ENCODE results near the gene KRT83.
"Not testable (repeated sequence)": the region's sequence is repeated elsewhere in the genome, so short reads cannot be mapped to it uniquely, and the experiment has no call there.

KRT83 gene

DNA sequence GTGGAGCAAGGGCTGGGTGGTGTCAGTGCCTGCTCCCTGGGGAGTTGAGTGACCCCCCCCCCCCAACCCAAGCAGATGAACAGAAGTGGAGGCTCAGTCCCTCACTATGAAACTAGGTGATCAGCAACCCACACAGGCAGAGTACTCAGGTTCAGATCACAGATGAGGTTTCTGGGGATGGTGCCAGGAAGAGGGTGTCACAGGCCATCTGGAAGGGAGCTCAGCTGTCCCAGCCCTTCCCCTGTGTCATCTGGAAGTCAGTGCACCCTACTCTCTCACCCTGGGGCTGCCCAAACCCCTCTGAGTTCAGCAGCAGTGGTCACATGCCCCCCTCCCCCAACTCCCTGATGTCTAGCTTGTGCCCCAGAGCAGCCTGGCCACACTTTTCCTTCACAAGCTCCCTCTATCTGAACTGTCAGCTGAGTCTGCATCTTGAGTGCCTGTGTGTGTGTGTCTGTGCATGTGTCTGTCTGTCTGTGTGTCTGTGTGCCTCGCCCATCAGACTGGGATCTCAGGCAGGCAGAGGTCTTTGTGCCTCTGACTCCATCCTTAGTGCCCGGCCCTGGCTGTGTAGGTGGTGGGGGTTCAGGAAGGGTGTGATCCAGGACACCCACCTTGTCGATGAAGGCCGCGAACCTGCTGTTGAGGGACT is 30.6 kb downstream of the KRT83 start:
- in situ Hi-C loops (cut with MboI; ENCODE audit: low sequenced_read_pairs), result not testable (repeated sequence)

DNA sequence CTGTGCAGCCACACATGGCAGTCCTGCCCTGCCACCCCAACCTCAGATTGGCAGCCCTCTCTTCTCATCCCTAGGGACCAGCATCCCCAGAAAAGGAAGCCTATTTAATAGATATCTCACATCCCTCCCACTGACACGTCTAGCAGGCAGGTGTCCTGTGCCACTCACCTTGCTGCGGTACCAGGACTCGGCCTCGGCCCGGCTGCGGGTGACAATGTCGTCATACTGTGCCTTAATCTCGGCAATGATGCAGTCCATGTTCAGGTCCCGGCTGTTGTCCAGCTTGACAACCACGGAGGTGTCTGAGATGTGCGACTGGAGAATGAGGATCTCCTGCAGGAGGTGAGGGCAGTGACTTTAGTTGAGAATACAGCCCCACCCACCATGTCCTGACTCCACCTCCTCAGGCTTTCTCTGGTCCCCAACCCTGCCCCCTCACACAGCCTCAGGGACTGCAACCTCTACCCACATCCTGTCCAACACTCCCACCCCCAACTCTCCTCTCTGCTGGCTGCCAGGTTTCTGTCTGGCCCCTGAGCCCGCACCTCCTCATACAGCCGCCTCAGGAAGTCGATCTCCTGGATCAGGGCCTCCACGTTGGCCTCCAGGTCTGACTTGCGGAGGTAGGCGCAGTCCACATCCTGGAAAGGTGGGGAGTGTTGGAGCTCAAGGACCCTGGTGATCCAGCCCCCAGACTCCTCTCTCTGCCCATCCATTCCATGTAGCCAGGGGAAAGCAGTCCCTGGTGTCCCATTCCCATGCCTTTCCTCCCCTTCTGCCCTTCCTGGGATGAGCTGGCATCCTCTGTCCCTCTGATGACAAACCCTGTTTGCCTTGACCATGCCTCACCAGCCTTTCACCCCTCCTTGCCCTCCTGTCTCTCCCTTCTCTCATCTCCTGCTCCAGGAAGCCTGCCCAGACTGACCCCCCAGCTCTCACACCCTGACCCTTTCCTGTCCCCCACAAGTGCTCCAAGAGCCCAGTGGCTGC is 33.1 kb downstream of the KRT83 start:
- in situ Hi-C loops (cut with MboI; ENCODE audit: low sequenced_read_pairs), result not testable (repeated sequence)

DNA sequence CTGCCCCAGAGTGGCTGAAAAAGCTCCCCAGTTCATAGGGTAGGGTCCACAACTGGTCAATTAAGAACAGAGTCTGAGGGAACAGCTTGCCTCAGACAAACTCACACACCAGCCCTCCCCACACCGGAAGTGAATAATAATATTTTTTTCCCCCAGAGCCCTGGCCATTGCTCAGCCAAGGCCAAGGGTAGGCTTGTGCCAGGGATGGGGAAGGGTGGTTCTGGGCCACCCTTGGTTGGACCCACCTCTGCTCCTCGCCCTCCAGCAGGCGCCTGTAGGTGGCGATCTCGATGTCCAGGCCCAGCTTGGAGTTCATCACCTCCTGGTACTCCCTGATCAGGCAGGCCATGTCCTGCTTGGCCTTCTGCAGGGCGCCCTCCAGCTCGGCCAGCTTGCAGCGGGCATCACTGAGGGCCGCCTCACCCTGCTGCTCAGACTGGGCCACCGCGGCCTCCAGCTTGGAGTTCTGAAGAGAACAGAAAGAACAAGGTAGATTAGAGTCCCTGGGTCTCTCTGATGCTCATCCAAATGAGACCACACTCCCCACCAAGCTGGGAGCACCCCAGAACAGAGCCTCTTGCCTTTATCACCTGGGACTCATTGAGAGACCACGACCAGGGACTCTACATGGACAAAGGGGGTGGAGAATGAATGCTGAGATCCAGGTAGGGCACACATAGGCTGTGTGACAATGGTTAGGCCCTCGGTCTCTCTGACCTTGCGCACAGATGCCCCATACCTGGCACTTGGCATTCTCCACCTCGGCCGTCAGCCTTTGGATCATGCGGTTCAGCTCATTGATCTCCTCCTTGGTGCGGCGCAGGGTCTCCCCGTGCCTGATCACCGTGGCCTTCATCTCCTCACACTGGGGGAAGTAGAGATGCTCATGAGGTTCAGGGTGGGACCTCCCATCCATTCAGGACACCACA is 34.1 kb downstream of the KRT83 start:
- in situ Hi-C loops (cut with MboI; ENCODE audit: low sequenced_read_pairs), result not testable (repeated sequence)

DNA sequence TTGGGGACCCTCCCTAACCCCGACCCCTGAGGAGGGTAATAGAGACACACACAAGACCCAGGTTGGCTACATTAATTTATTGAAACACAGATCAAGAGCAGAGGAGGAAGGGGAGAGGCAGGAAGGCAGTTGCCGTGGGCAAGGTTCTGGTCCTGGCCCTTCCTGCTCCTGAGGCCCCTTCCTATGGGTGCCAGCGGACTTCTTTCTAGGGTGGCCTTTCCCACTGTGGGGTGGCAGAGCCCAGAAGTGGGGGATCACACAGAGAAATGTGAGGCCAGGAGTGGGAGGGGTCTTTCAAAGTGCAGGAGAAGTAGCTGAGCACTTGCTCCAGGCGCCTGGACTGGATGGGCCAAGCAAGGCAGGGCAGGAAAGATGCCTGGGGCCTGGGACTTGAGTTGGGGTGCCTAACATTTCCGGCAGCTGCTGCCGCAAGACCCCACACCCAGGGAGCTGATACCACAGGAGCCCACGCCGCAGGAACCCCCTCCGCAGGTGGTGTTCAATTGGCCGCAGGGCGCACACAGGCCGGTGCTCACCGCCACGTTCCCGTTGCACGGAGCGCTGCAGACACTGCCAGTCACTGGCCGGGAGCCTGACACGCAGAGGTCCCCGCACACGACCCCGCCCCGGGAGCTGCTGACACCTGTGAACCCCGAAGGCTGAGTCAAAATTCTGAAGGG is 35.2 kb downstream of the KRT83 start:
- in situ Hi-C loops (cut with MboI; ENCODE audit: low sequenced_read_pairs), result no loop called here

DNA sequence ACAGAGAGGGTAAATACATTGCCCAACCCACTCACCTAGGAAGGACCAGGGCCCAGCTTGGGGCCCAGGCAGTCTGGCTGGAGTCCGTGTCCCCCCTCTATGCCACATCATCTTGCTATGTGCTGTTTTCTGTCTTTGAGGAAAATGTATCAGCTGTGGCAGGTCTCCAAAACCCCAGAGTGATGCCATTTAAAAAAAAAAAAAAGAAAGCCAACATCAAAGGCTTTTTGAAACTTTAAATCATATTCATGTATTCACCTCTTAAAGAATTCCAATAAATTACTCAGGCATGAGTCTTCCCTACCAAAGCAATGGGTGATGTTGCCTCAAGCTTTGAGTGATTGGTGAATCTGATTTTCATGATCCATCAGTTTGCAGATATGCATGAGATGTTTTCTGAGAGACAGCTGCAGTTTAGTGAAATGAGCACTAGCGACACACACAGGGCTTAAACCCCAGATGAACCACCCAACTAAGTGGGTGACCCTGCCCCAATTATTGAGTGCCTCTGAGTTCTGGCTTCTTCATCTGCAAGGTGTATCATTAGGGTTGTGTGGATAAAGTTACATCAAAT is 35.9 kb downstream of the KRT83 start:
- in situ Hi-C loops (cut with MboI; ENCODE audit: low sequenced_read_pairs), result no loop called here

DNA sequence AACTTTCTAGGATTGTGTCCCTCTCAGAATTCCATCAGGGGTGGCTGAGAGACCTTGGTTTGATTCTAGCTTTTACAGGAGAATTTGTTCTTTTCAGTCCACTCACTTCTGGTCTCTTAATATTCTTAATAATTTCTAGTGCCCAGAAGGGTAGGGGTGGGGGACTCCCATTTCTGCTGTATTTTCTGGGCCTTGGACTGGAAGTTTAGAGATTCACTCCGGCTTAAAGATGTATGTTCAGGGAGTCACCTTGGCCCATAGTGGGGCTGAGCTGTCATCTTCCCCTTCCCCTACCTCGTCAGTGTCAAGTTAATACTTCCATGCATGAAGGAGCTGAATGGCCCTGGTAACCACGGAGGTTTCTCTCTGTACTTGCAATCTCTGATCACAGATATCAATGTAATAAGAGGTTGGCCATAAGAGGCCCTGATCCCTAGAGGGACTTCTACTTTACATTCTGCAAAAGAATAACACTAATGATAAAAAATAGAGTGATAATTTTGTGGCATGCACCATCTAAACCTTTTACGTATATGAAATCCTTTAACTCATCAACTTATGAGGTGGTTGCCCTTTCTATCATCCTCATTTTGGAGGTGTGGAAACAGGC is 36.5 kb downstream of the KRT83 start:
- in situ Hi-C loops (cut with MboI; ENCODE audit: low sequenced_read_pairs), result no loop called here

DNA sequence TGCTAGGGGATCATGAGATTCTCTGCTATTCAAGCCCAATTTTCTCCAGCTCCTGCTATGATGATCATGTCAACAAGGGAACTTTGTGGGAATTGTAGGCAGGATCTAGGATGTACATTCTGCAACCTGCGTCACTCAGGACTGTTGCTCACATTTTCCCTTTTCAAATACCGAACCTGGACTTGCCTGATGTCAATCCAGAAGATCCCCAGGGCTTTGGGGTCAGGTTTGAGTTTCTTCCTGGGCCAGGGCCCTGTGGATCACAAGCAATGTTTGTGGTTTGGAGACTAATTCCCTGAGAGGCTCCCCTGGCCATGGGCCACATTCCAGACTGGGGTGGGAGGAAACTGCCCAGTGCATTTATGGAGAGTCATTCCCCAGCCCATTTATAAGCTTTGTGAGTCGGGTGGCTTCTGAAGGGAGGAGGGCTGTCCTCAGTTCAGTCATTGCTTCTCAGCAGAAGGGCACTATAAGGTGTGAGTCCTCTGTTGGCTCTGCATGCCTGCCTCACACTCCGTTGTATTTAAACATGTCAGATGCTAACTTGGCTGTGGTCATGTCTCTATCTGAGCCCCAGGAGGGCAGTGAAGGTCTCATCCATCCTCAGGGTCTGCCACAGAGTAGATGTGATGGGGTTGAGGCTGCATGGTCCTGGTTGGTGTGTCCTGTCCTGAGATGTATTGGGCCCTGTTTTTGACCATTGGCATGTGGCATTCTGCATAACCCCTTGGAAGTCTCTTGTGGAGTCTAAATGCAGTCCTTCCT is 40.2 kb downstream of the KRT83 start:
- in situ Hi-C loops (cut with MboI; ENCODE audit: low sequenced_read_pairs), result no loop called here

DNA sequence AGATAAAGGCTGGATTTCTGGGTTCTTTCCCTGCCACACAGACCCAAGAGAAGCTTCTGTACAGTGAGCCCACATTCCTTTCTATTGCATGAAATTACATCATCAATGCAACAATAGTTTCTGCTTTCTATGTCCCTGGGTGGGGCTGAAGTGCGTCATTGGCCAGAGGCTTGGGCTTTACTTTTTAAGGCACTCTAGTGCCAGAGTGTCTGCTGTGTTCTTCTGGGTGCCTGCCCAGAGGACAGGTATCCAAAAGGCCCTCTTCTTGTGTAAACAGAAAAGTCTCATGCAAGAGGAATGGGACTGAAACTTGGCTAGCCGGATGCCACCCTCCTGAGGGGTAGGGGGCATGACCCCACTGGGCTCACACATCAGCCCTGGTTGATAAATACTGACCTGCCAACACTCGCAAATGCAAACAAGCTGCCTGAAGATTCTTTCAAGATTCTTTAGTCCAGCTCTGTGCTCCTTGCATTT is 40.8 kb downstream of the KRT83 start:
- in situ Hi-C loops (cut with MboI; ENCODE audit: low sequenced_read_pairs), result no loop called here

DNA sequence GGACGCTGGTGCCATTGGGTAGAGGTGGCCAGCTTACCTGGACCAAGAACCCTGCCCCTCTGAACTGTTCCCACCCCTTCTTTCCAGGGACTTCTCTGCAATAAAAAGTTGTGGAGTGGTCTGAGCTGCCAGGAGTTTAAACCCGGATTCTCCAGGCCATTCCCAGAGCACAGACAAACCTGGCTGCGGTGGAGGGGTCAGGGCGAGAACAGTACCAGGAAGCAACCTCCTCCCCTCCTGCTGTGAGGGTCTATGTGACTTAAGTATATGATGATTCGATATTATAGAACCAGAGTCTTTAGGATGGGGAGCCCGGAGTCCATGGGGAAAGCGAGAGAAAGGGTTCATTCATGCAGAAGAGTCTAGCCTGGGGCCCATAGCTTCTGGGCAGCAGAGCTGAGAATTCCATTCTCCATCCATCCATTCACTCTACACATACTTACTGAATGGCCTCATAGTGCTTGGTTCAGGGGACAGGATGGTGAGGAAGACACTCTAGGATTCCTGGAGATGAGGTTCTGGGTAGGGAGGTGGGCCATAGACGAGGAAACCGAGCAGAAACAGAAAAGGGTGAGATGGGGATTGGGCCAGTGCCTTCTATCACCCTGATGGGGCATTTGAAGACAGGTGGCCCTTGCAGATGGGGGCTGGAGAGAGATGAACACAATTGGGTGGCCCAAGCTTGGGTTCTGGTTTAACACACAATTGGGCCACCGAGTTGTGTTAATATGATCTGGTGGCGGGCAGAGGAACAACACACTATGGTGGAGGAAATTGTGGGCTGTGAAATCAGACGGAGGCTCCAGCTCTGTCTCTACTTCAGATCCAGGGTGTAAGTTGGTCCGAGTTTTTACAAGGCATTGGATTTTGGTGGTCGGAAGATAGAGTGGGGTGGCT is 41.5 kb downstream of the KRT83 start:
- in situ Hi-C loops (cut with MboI; ENCODE audit: low sequenced_read_pairs), result no loop called here

DNA sequence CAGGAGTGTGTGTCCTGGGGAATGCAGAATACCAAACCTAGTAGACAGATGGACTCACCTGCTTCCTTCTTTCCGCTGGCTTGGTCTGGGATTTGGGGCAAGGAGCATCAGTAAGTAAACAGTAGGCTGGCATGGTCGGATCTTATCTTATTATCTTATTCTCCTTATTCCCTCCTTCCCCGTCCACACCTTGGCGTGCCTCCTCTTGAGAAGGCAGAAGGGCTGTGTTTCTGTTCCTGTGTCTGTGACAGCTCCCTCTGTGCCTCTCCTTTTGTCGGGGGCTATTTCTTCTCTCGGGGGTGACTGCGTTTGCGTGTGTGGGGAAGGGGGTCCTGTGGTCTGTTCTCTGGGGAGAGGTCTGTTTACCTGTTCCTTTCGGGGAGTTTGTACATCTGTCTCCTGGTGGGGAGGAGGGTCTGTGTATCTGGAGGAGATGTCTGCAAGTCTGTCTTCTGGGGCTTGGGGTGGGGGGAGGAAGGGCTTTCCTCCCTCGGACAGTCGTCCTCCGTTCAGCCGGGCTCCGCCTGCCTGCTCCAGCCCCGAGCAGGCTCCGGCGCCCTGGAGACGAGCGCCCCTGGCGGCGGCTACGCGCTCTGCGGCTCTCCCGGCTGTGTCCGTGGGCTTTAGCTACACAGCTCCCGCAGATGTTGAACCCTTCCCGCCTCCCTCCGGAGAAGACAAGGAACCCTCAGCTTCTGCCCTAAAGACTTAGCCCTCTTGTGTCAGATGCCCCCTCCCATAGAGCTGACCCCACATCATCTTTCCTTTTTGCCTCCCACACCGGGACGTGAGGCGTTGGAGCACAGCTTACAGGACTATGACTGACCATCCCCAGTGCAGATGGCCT is 42.4 kb downstream of the KRT83 start:
- in situ Hi-C loops (cut with MboI; ENCODE audit: low sequenced_read_pairs), result no loop called here

DNA sequence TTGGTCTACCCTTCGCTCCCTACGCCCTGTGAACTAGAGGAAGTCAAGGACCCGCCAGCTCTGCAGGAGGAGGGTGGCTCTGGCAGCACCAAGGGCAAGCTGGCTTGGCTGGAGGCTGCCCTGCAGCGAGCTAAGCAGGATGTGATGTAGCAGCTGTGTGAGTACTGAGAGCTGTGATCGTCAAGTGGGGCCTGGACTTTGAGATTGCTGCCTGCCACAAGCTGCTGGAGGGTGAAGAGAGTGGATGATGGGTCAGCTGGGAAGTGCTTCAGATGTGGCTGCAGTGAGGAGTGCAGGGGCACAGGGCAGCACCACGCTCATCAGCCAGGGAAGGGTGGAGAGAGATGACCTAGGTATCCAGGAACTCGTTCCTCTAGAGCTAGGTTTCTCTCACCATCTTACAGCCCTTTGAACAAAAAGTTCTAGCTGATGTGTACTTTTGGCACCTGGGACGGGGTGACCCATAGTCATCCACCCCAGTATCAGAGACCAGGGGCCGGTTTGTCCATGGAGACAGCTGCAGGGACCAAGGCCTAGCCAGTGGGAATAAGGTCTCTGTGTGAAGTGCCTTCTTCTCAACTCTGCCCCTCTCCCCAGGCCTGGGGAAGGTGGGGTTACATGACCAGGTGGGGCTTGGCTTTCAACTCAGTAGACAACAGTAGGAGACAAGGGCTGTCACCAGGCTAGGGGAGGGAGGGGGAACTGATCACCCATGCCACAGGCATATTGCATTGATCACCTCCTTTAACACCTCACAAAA is 43.5 kb downstream of the KRT83 start:
- in situ Hi-C loops (cut with MboI; ENCODE audit: low sequenced_read_pairs), result no loop called here

DNA sequence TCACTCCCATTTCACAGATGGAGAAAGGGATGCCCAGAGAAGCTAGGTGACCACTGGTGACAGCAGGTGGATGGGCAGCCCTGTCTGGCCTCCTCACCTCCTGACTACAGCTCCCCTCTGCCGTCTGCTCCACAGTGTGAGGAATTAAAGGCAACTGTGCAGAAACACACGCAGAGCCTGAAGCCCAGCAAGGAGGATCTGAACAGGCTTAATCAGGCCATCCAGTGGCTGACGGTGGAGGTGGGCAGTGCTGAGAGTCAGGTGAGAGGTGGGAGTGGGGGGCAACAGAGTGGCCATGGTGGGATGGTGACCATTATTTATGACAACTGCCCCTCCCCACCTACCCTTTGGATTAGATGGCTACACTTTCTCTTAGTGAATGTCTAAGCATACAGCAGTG is 45.5 kb downstream of the KRT83 start:
- in situ Hi-C loops (cut with MboI; ENCODE audit: low sequenced_read_pairs), result no loop called here

DNA sequence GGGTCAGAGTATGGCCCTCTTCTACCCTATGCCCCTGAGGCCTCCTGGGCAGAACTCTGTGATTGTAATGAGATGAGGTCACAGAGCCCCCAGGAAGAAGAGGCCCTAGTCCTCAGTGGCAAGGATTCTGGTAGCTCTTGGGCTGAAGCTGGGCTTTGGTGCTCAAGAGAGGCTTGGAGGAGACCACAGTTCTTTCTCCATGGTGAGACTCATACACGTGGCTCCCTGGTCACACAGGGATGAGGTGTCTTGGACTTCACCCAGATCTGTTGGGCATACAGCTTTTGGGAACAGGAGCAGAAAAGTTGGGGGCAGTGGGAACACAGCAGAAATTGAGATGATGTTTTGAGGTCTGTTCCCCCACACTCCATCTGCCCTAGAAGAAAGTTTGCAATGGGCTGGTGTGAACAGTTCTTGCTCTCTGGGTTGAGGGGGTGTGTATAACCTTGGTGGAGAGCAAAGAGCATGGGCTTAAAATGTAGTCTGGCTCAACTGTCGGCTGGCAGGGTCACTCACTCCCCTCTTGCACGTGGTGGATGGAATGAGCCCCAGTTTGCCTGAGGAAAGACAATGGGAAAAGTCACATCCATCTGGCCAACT is 46.6 kb downstream of the KRT83 start, which contains the start of gene KRT86:
KRT86 (plus strand) TSS at position 125 of the 600 bp plus-strand sequence. CDS start 27,272 bp downstream, outside the sequence.
- in situ Hi-C loops (cut with MboI; ENCODE audit: low sequenced_read_pairs), result no loop called here

DNA sequence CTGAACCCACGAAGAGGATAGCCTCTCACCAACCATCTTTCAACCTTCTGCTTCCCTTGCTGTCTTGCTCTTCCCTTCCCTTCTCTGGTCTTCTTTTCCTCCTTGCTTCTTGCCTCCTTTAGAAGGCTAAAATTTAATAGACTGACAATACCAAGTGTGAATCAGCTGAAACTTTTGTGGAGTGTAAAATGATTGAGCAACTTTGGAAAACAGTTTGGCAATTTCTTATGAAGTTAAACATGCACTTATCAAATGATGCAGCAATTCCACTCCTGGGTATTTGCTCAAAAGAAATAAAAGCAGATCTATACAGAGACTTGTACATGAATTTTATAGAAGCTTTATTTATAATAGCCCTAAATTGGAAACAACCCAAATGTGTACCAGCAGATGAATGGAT is 50.0 kb downstream of the KRT83 start:
- in situ Hi-C loops (cut with MboI; ENCODE audit: low sequenced_read_pairs), result no loop called here

DNA sequence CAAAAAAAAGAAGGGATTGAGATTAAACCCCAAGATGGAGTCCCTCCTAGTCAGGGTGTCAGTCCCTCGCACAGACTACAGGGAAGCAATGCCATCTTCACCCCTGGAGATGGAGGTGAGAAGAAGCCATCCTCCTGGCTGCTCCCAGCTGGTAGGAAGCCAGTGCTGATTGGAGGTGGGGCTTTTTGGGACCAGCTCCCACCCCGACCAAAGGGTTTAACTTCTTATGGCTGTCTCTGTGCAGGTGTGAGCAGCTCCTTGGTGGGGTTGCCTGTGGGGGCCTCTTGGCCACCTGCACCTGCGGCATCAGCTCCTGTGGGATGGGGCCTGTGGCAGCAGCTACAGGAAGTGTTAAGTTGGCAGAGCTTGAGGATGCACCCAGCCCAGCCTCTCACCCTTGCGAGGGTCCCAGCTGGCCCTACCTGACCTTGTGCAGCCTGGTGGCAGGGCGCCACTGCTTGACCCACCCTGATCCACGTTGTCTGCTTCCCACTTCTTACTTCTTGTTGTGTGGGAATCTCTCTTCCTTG is 50.6 kb downstream of the KRT83 start:
- in situ Hi-C loops (cut with MboI; ENCODE audit: low sequenced_read_pairs), result no loop called here

All from HL-60/S4 treated with phorbol 12-myristate 13-acetate at 8.2 ng/mL for 4 days and 3 days (cell line).